T-helper 1 cell treated with Interleukin-12 subunit alpha and Interleukin-12 subunit beta and Interleukin-4 antibody, amounts not matched to agents 30 μg/mL and 1 μg/mL, for 36 hours (primary cell): ENCODE results near the gene ZNRD2.

Experiments used
- H3K27ac Mint-ChIP-seq: one replicate; pipeline ENCODE4 v1.8.0; 2021; ENCODE audit warnings: mild to moderate bottlenecking, mixed read lengths
- H3K27me3 Mint-ChIP-seq: one replicate; pipeline ENCODE4 v1.8.0; 2021; ENCODE audit warnings: low read depth, mixed read lengths
- H3K36me3 Mint-ChIP-seq: one replicate; pipeline ENCODE4 v1.8.0; 2021; ENCODE audit warnings: low read depth, mixed read lengths
- H3K4me1 Mint-ChIP-seq: one replicate; pipeline ENCODE4 v1.8.0; 2021; ENCODE audit warnings: low read depth, mixed read lengths
- H3K4me3 Mint-ChIP-seq: one replicate; pipeline ENCODE4 v1.8.0; 2021; ENCODE audit warnings: mild to moderate bottlenecking, moderate library complexity, mixed read lengths
- H3K9me3 Mint-ChIP-seq: one replicate; pipeline ENCODE4 v1.8.0; 2021; ENCODE audit warnings: mixed read lengths

Gene ZNRD2

GRCh38 chr11:65546217-65546958 is 23.9 kb upstream of the ZNRD2 start:
- no peaks in the 10 kb centered on the region for H3K9me3 Mint-ChIP-seq
- H3K27me3 Mint-ChIP-seq, result no peaks in the 10 kb centered on the region
- peaks cover 40% of the 10 kb centered on the region for H3K36me3 Mint-ChIP-seq
- H3K27ac Mint-ChIP-seq, result peak overlapping the region; percentile 79
- H3K4me1 Mint-ChIP-seq, result peaks cover 39% of the 10 kb centered on the region
- H3K4me3 Mint-ChIP-seq, result peak overlapping the region; percentile 73

GRCh38 chr11:65547446-65548125 is 22.7 kb upstream of the ZNRD2 start:
- no peak overlapping the region for H3K27ac Mint-ChIP-seq
- H3K4me3 Mint-ChIP-seq, result peak overlapping the region; percentile 26
- peaks cover 52% of the 10 kb centered on the region for H3K36me3 Mint-ChIP-seq
- no peaks in the 10 kb centered on the region for H3K9me3 Mint-ChIP-seq
- no peaks in the 10 kb centered on the region for H3K27me3 Mint-ChIP-seq
- peaks cover 48% of the 10 kb centered on the region for H3K4me1 Mint-ChIP-seq

DNA sequence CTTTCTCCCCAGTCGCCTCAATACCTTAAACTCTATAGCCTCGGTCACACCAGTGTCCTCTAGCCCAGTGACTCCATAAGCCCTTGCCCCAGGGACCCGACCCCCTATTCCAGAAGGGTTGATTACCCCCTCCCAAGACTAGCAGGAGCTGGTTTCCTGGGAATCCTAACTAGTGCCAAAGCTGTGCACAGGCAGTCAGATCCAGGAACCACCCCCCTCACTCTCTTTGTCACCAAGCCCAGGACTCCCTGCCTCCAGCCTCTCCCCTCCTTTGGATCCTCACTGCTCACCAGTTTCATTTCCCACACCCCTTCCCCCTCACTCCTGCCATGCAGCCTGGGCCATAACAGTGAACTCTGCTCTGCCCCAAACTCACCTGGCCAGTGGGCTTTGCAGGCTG is 21.9 kb upstream of the ZNRD2 start:
- peaks cover 50% of the 10 kb centered on the region for H3K36me3 Mint-ChIP-seq
- peak overlapping the region; percentile 53 for H3K4me3 Mint-ChIP-seq
- H3K4me1 Mint-ChIP-seq, result peaks cover 52% of the 10 kb centered on the region
- no peaks in the 10 kb centered on the region for H3K9me3 Mint-ChIP-seq
- no peak overlapping the region for H3K27ac Mint-ChIP-seq
- no peaks in the 10 kb centered on the region for H3K27me3 Mint-ChIP-seq

DNA sequence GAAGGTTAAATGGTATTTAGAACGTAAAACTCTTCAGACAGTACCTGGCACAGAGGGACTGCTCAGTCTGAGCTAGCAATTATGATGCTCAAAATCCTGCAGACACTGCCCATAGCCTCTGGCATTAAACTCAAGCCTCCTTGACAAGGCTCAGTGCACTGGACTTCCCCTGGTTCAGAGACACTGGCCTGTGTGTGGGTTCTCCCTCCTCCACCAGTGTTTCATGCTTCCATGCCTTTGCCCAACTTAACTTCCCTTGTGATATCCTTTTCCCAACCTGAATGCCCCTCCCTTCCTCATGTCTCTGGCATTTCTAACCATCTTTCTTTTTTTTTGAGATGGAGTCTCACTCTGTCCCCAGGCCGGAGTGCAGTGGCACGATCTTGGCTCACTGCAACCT is 21.2 kb upstream of the ZNRD2 start:
- Mint-ChIP-seq H3K27ac (no peak overlapping the region), H3K36me3 (peaks cover 48% of the 10 kb centered on the region), H3K4me1 (peaks cover 51% of the 10 kb centered on the region), H3K27me3 (no peaks in the 10 kb centered on the region), H3K9me3 (no peaks in the 10 kb centered on the region), H3K4me3 (no peak overlapping the region)

DNA sequence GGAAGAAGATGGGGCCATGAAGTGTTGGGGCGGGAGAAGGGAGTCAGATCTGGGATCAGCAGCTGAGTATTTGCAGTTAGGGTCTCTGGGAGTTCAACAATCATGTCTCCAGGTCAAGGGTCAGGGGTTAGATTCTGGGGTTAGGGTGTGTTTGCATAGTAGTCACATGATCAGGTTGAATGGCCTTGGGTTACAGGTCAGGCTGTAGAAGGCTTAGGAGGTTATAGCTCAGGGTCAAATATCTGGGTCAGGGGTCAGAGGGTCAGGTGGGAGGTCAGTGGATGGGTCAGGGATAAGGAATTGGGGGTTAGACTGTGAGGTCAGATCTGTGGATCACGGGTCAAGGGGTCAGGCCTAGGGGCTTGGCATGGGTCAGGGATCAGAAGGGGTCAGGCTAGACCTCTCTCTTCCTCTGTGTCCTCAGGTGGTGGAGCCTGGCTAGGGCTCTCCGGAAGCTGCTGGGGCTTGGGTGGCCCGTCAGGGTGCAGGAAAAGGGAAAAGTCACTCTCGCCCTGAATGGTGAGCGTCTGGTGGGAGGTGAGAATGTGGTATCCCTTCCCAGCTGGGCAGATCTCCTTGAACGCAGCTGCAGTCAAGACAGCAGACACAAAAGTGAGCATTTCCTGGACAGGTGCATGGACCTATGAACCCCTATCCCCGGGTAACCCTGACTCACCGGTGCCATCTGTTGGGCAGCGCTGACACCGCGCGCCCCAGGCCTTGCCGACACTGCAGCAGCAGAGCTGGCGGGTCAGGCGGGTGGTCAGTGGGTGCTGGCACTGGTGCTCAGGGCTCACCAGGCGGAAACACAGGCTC is 18.5 kb upstream of the ZNRD2 start:
- H3K27ac Mint-ChIP-seq, result peak overlapping the region; percentile 82
- H3K4me3 Mint-ChIP-seq, result peak overlapping the region; percentile 60
- peaks cover 55% of the 10 kb centered on the region for H3K4me1 Mint-ChIP-seq
- H3K36me3 Mint-ChIP-seq, result peaks cover 33% of the 10 kb centered on the region
- no peaks in the 10 kb centered on the region for H3K27me3 Mint-ChIP-seq
- no peaks in the 10 kb centered on the region for H3K9me3 Mint-ChIP-seq

- H3K36me3 Mint-ChIP-seq, result peaks cover 37% of the 10 kb centered on the region
- H3K4me3 Mint-ChIP-seq, result peak overlapping the region; percentile 5
- H3K27me3 Mint-ChIP-seq, result no peaks in the 10 kb centered on the region
- H3K9me3 Mint-ChIP-seq, result no peaks in the 10 kb centered on the region
- peak overlapping the region; percentile 82 for H3K27ac Mint-ChIP-seq
- peaks cover 60% of the 10 kb centered on the region for H3K4me1 Mint-ChIP-seq
These were observed 17.8 kb upstream of the ZNRD2 start for GRCh38 chr11:65552388-65552951.

GRCh38 chr11:65553301-65554001 is 16.8 kb upstream of the ZNRD2 start:
- Mint-ChIP-seq H3K4me1 (peaks cover 53% of the 10 kb centered on the region), H3K27ac (peak overlapping the region; percentile 68), H3K27me3 (no peaks in the 10 kb centered on the region), H3K9me3 (no peaks in the 10 kb centered on the region), H3K4me3 (no peak overlapping the region), H3K36me3 (peaks cover 33% of the 10 kb centered on the region)

DNA sequence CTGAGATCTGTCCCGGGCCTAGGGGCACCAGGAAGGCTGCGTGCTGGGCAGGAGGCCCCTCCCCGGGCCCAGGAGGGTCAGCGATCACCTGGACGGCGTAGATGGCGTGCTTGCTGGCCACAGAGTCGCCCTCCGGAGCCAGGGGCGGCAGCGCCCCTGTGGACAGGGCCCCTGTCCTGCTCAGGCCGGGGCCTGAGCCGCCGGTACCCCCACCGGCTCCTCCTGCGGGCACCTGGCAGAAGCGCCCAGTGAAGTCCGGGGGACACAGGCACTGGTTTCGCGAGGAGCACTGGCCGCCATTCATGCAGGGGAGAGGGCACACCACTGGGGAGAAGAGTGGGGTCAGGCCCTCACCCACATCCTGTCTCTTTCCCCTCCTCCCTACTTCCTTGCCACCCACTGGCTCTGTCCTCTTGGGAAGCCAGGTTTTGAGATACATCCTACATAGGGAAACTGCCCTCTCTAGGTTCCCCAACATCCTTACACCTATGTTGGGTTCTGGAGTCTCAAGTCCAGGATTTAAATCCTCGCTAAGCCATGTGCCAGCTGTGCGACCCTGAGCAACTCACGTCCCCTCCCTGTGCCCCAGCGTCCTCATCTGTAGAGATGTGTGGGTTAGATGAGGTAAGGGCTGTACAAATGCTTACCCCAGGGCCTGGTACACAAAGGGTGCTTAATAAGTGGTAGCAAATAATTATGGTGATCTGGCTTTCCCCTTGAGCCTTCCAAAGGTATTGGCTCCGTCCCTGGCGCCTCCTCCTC is 16.0 kb upstream of the ZNRD2 start:
- H3K27me3 Mint-ChIP-seq, result no peaks in the 10 kb centered on the region
- peak overlapping the region; percentile 70 for H3K27ac Mint-ChIP-seq
- peaks cover 30% of the 10 kb centered on the region for H3K36me3 Mint-ChIP-seq
- H3K9me3 Mint-ChIP-seq, result no peaks in the 10 kb centered on the region
- peaks cover 52% of the 10 kb centered on the region for H3K4me1 Mint-ChIP-seq
- peak overlapping the region; percentile 49 for H3K4me3 Mint-ChIP-seq

GRCh38 chr11:65554842-65555430 is 15.3 kb upstream of the ZNRD2 start:
- peaks cover 54% of the 10 kb centered on the region for H3K4me1 Mint-ChIP-seq
- peak overlapping the region; percentile 41 for H3K27ac Mint-ChIP-seq
- no peaks in the 10 kb centered on the region for H3K27me3 Mint-ChIP-seq
- H3K4me3 Mint-ChIP-seq, result peak overlapping the region; percentile 49
- H3K9me3 Mint-ChIP-seq, result no peaks in the 10 kb centered on the region
- peaks cover 26% of the 10 kb centered on the region for H3K36me3 Mint-ChIP-seq

- Mint-ChIP-seq H3K36me3 (peaks cover 23% of the 10 kb centered on the region), H3K4me3 (peak overlapping the region; percentile 86), H3K27ac (peak overlapping the region; percentile 85), H3K9me3 (no peaks in the 10 kb centered on the region), H3K27me3 (no peaks in the 10 kb centered on the region), H3K4me1 (peaks cover 61% of the 10 kb centered on the region)
These were observed 14.5 kb upstream of the ZNRD2 start for GRCh38 chr11:65555693-65556231.

DNA sequence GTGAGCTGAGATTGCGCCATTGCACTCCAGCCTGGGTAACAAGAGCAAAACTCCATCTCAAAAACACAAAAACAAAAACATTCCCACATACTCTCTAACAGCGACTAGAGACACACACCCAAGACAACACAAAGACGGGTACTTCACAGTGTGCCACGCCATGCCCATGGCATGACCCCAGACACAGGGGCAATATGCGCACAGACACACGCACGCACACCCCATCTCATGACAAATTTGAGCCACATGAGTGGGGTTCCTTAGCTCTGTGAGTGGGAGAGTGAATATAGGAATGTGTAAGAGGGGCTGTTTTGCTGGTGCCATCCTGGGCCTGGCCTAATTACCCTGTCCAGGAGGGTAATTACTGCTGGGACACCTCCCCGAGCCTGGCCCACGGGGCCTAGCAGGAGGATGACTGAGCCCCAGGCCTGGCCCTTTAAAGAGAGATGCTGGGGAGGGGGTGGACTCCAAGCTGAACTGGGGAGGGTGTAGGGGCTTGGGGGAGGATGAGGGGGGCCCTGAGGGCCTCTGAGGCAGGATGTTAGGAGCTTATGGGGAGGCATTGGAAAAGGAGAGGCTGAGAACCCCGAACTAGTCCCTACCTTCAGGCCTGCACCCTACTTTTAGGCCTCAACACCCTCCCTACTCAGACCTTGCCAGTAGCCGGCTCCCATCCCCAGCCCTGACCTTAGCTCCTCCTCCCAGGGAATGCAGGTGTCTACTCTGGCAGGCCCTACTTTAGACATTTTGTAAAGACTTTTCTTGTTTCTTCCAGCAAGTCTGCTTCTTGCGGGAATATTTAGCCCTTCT is 13.6 kb upstream of the ZNRD2 start:
- Mint-ChIP-seq H3K9me3 (no peaks in the 10 kb centered on the region), H3K27ac (peak overlapping the region; percentile 85), H3K27me3 (no peaks in the 10 kb centered on the region), H3K4me1 (peaks cover 54% of the 10 kb centered on the region), H3K4me3 (peak overlapping the region; percentile 86), H3K36me3 (peaks cover 13% of the 10 kb centered on the region)

- Mint-ChIP-seq H3K27me3 (no peaks in the 10 kb centered on the region), H3K27ac (peak overlapping the region; percentile 85), H3K9me3 (no peaks in the 10 kb centered on the region), H3K36me3 (peaks cover 6% of the 10 kb centered on the region), H3K4me1 (peaks cover 46% of the 10 kb centered on the region), H3K4me3 (peak overlapping the region; percentile 86)
These were observed 12.8 kb upstream of the ZNRD2 start for GRCh38 chr11:65557280-65558001.
